ENCODE results near the gene CREB5. TPM values are rescaled to one million over a fixed set of nuclear protein-coding genes. Genes with fewer than 3 reads are reported as not detected.

Gene CREB5
- total RNA-seq, 2 donors from 2014 or later, result 0.53 to 2.6 TPM

- WGBS, 2 experiments (ENCODE audit: insufficient coverage in 1 of 2, insufficient read length in 1 of 2), result 68 to 89% methylated on average over 5 to 12 of the region's 14 CpGs
- H3K27ac Mint-ChIP-seq, result peak overlapping the region; percentile 73
These were observed 22.6 kb upstream of the CREB5 start for GRCh38 chr7:28389504-28390395.

GRCh38 chr7:28390426-28390825 is 21.9 kb upstream of the CREB5 start:
- H3K27ac Mint-ChIP-seq, result no peak overlapping the region
- Histone ChIP-seq H3K4me3 (ENCODE audit: low read length) (no peak overlapping the region), H3K36me3 (ENCODE audit: control insufficient read depth, insufficient read depth, low read length) (no peaks in the 10 kb centered on the region), H3K27ac (ENCODE audit: low read depth, low read length) (no peak overlapping the region), H3K4me1 (ENCODE audit: control insufficient read depth, insufficient read depth, low read length) (no peaks in the 10 kb centered on the region), H3K9me3 (ENCODE audit: control insufficient read depth, low read length) (no peaks in the 10 kb centered on the region), H3K9ac (ENCODE audit: extremely low read depth, low read length, poor library complexity, severe bottlenecking) (no peak overlapping the region), H3K27me3 (ENCODE audit: control insufficient read depth, insufficient read depth, low read length, poor library complexity, severe bottlenecking) (peaks cover 3% of the 10 kb centered on the region)
- no peaks in the 10 kb centered on the region for H3K27me3 Mint-ChIP-seq (ENCODE audit: insufficient read depth)
- peaks cover 8% of the 10 kb centered on the region for H3K4me1 Mint-ChIP-seq
- WGBS, 2 experiments (ENCODE audit: insufficient coverage in 1 of 2, insufficient read length in 1 of 2), result 55 to 74% methylated on average over 3 of the region's 3 CpGs
- no peaks in the 10 kb centered on the region for H3K9me3 Mint-ChIP-seq
- no peak for TF ChIP-seq CTCF (conservative IDR thresholded peaks at IDR 0.05)
- DNase-seq, result no peak
- no peaks in the 10 kb centered on the region for H3K36me3 Mint-ChIP-seq (ENCODE audit: low read depth)
- H3K4me3 Mint-ChIP-seq, result no peak overlapping the region

More at GRCh38 chr7:28389504-28390395, 22.6 kb upstream of the CREB5 start:
- H3K36me3 ChIP-seq (ENCODE audit: control insufficient read depth, insufficient read depth, low read length), result no peaks in the 10 kb centered on the region
- Mint-ChIP-seq H3K36me3 (ENCODE audit: low read depth) (no peaks in the 10 kb centered on the region), H3K4me1 (peaks cover 8% of the 10 kb centered on the region), H3K9me3 (no peaks in the 10 kb centered on the region), H3K27me3 (ENCODE audit: insufficient read depth) (no peaks in the 10 kb centered on the region), H3K4me3 (no peak overlapping the region)
- no peak overlapping the region for H3K4me3 ChIP-seq (ENCODE audit: low read length)
- no peak overlapping the region for H3K9ac ChIP-seq (ENCODE audit: extremely low read depth, low read length, poor library complexity, severe bottlenecking)
- no peaks in the 10 kb centered on the region for H3K4me1 ChIP-seq (ENCODE audit: control insufficient read depth, insufficient read depth, low read length)
- H3K9me3 ChIP-seq (ENCODE audit: control insufficient read depth, low read length), result no peaks in the 10 kb centered on the region
- no peaks in the 10 kb centered on the region for H3K27me3 ChIP-seq (ENCODE audit: control insufficient read depth, insufficient read depth, low read length, poor library complexity, severe bottlenecking)
- DNase-seq, result no peak
- no peak overlapping the region for H3K27ac ChIP-seq (ENCODE audit: low read depth, low read length)
- TF ChIP-seq CTCF (conservative IDR thresholded peaks at IDR 0.05), result peak; percentile 93

GRCh38 chr7:28392289-28392688 is 20.0 kb upstream of the CREB5 start:
- H3K27ac Mint-ChIP-seq, result no peak overlapping the region
- 97 to 100% methylated on average over 1 to 2 of the region's 2 CpGs for WGBS, 2 experiments (ENCODE audit: insufficient coverage in 1 of 2, insufficient read length in 1 of 2)
- H3K36me3 Mint-ChIP-seq (ENCODE audit: low read depth), result no peaks in the 10 kb centered on the region
- no peak overlapping the region for H3K9ac ChIP-seq (ENCODE audit: extremely low read depth, low read length, poor library complexity, severe bottlenecking)
- no peaks in the 10 kb centered on the region for H3K9me3 ChIP-seq (ENCODE audit: control insufficient read depth, low read length)
- no peak for DNase-seq
- H3K27me3 ChIP-seq (ENCODE audit: control insufficient read depth, insufficient read depth, low read length, poor library complexity, severe bottlenecking), result peaks cover 8% of the 10 kb centered on the region
- H3K4me1 ChIP-seq (ENCODE audit: control insufficient read depth, insufficient read depth, low read length), result no peaks in the 10 kb centered on the region
- no peak overlapping the region for H3K27ac ChIP-seq (ENCODE audit: low read depth, low read length)
- no peak overlapping the region for H3K4me3 ChIP-seq (ENCODE audit: low read length)
- no peaks in the 10 kb centered on the region for H3K9me3 Mint-ChIP-seq
- H3K4me1 Mint-ChIP-seq, result peaks cover 8% of the 10 kb centered on the region
- peaks cover 1% of the 10 kb centered on the region for H3K27me3 Mint-ChIP-seq (ENCODE audit: insufficient read depth)
- no peak for TF ChIP-seq CTCF (conservative IDR thresholded peaks at IDR 0.05)
- no peak overlapping the region for H3K4me3 Mint-ChIP-seq
- no peaks in the 10 kb centered on the region for H3K36me3 ChIP-seq (ENCODE audit: control insufficient read depth, insufficient read depth, low read length)
